MV-4-11 (cell line): ENCODE results near the gene FIGN.

Experiments used
- DNase-seq: peaks from one replicate; lab custom pipeline; 2025; lab: John Stamatoyannopoulos, UW

FIGN gene, protein sequence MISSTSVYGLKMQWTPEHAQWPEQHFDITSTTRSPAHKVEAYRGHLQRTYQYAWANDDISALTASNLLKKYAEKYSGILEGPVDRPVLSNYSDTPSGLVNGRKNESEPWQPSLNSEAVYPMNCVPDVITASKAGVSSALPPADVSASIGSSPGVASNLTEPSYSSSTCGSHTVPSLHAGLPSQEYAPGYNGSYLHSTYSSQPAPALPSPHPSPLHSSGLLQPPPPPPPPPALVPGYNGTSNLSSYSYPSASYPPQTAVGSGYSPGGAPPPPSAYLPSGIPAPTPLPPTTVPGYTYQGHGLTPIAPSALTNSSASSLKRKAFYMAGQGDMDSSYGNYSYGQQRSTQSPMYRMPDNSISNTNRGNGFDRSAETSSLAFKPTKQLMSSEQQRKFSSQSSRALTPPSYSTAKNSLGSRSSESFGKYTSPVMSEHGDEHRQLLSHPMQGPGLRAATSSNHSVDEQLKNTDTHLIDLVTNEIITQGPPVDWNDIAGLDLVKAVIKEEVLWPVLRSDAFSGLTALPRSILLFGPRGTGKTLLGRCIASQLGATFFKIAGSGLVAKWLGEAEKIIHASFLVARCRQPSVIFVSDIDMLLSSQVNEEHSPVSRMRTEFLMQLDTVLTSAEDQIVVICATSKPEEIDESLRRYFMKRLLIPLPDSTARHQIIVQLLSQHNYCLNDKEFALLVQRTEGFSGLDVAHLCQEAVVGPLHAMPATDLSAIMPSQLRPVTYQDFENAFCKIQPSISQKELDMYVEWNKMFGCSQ

DNA sequence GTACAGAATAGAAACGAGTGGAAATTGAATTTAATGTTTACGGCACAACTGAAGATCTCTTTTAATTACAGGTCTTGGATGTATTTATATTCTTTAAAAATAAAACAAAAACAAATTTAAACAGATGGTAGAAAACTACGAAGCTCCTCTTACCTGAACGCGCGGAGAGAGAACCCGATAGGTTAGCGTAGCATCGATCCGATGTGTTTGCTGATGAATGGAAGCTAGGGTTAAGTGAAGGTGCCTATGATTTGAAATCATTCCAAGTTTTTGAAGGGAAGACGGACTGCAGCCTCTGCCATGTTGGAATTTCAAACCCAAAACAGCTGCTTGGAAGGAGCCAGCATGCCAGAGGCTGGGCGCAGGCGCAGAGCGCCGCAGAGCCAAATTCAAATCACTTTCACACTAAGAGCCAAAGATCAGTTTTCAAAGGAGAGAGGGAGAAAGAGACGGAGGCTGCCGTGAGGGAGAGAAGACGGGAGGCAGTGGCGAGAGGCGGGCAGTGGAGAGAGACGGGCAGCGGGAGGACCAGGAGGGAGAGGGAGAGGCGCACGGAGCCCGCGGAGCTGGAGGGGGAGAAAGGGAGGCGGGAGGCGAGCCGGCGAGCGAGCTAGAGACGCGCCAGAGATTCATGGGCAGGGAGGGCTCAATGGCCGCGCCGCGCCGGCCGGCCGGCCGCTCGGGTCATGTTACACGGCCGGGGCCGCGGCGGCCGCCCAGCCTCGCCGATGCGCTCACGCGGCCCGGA lies at the start of gene FIGN:
FIGN (minus strand) TSS at position 324 of the 748 bp plus-strand sequence. CDS start 1,081 bp downstream, outside the sequence.
- no peak for DNase-seq

DNA sequence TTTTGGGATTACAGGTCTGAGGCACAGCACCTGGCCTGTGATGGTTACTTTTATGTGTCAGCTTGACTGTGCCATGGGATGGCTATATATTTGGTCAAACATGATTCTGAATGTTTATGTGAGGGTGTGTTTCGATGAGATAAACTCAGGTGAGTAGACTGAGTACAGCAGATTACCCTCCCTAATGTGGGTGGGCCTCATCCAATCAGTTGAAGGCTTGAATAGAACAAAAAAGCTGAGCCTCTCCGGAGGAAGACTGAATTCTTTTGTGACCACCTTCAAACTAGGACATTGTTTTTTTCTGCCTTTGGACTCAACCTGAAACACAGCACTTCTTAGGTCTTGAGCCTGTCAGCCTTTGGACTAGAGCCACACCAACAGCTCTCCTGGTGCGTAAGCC lies 49.4 kb upstream of the FIGN start:
- DNase-seq: no peak

DNA sequence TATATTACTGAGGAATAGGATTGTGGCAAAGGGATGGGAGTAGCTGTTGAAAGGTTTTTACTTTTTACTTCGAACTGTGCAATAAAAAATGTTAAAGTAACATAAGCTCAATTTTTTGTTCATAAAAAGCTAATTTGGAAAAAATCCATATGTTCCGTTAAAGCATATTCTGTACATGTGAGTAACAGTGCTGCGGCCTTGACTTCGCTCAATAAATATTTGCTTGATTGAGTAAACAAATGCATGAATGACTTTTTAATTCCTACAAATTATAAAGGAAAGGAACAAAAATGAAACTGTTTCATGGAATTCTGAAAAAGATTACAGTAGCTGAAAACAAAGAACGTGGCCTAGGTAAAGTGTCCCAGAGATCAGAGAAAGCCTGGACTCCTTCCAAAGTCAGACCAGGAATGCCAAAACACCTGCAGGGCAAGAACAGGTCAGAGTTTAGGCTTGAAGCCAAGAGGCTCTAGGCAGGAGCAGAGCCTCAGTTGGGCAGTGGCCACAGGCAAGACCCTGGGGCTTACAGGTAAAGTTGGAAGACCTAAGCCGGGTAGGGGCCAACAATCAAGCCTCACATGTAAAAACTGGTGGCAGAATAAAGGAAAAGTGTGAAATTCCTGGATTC lies 44.3 kb upstream of the FIGN start:
- no peak for DNase-seq

DNA sequence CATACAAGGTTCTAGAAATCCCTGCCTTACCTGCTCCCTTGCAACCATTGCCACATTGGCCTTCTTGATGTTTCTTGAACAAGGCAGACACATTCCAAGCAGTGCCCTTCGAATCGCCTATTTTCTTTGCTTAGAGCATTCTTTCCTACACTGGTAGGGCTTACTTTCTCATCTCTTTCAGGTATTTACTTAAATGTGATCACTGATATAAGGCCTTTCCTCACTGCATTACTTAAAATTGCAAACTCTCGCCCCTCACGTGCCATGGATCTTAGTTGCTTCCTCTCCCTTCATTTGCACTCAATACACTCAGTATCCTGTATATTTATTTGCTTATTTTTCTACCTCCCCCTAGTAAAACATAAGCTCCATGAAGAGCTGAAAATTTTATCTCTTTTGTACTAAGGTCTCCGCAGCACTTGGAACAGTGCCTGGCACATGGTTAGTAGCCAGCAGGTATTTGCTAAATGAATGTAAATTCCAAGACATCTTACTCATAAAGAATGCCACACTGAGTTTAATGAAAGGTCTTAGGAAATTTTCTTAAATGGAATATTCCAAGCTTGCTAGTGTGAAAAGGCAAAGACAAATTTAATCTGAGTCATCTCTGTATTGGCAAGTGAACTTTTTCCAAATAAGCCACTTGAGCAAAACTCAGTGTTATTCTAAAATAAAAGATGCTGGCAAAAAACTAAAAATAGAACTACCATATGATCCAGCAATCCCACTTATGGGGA lies 42.4 kb upstream of the FIGN start:
- no peak for DNase-seq

DNA sequence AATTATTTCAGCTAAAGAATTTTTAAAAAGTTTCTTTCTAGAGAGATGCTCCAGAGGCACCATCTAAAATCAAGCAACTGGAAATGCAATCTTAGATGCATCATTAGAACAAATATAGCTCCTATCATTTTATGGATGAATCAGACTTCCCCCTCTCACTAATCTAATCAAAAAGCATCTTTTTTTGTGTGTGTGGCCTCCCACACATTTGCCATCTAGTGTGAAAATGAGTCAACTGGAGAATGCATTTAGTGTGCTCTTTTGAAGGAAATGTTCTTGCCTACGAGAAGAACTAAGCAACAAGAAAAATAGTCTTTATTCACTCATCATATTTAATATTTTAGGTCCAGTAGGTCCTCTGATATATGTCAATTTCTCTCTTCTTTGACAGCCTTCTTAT lies 39.5 kb upstream of the FIGN start:
- DNase-seq: no peak

DNA sequence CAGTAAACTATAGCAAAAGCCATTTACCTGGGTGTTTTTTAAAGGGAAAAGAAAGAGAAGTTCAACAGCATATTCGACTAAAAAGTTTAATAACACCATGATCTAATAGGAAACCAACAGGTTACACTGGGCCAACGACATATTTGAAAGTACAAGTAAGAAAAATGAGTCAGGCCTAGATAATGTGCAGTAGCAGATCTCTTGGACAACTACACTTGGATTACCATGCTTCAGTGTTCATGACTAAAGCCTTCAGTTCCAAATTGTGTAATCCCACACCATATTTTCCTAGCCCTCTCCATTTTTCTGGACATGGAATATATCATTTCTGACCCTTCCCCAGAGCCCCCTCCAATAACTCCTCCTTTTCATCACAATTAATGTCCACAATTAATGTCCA lies 39.1 kb upstream of the FIGN start:
- no peak for DNase-seq

DNA sequence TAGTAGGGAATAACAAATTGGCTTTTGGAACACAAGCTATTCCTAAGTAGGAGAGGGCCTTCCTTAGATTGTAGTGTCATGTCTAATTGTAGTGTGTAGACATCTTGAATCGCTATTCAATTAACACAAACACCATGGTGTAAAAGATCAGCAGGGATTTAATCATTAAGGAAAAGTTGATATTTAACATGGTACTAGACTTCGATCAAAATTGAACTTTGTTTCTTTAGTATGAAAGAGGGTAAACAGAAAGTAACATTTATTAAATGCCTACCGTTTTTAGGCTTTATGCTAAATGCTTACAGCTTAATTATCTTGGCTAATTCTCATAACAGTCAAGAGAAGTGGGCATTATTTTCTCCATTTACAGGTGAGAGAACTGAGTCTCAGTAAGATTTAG lies 37.5 kb upstream of the FIGN start:
- no peak for DNase-seq

DNA sequence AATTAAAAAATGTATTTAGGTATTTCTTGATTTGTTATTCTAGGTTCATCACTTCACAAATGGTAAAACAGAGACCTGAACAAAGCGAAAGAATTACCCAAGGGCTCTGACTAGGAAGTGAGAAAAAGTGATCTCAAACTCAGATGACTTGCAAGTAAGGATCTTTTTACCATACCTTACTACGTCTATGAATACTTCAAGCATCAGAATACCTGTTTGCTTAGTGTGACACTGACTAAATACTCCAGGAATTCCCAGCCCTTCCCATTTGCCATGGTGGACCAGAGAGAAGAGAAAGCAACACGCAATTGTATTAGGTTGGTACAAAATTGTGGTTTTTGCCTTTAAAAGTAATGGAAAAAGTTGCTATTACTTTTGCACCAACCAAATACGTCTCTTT lies 35.8 kb upstream of the FIGN start:
- no peak for DNase-seq

DNA sequence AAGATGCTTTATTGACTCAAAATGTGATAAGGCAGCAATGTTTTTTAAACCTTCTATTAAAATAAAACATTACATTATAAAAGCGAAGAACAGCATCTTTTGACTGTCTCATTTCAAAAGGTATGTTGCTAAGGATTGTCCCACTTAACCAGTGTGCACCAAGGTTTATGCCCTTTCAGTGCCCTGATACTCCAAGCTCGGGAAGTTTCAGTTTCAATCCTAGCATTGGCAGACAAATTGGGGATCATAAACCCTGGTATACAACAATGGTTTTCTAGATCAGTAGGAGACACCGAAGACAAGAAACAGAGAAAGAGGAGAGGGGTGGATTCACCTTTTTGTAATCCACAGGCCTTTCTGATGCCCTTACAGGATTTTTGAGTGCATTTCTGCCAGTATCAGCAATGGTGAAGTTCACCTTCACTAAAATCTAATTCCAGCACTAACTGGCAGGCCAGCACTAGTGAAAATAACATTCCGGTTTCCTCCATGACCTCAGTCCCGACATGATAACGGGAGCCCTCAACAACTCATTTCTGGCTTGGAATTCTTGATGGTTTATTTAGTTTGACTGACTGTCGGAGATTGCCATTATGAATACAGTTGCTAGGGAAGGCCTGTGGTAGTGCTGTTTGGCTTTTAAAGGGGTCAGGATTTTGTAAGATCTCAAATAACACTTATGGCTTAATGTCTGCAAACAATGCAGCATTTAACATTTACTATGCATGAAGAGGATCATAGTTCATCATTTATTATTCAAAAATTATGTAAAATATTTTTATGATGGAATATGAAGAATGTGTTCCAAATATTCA lies 33.3 kb upstream of the FIGN start:
- no peak for DNase-seq

DNA sequence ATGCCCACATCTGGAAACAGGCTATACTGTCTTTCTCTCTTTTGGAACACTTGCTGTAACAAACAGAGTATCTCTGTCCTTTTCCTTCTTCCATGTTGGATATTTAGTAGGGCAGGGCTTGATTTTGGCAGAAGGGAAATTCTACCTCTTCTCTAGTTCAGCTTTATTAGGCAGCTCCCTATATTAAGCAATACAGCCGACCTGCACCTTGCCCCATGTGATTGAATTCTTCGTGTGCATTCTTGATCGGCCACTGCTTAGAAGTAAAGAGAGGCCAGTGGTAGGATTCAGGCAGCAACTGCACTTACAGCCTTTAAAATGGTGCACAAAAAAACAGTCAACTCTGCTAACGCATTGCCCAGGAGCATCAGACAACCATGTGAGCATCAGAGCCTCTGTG lies 31.3 kb upstream of the FIGN start:
- no peak for DNase-seq

DNA sequence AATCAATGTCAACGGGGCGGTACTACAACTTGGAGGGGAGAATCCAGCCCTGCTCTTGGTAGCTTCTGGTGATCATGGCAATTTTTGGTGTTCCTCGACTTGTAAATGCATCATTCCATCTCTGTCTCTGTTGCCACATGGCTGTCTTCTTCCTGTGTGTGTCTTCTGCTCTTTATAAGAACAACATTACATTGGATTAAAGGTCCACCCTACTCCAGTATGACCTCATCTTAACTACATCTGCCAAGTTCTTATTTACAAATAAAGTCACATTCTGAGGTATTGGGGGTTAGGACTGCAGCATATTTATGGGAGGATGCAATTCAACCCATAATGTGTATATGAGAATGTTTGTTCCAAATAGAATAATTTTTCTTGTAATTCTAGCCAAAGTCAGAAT lies 28.8 kb upstream of the FIGN start:
- no peak for DNase-seq

DNA sequence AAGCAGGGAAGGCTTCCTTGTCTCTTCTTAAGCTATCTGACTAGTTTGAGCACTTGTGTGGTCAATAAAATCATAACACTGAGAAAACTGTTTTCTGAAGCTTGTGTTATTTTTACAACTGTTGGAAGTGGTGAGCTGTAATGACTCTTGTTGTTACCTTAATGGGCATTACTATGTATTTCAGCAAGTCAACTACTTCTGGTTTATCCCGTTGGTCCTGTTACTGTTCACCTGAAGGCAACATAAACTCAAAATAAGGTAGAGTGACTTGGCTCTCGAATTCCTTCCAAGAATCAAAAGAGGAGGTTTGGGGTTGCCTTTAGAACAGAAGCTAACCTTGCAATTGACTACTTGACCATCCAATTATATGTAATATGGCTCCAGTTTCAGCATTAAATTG lies 23.2 kb upstream of the FIGN start:
- DNase-seq: no peak

DNA sequence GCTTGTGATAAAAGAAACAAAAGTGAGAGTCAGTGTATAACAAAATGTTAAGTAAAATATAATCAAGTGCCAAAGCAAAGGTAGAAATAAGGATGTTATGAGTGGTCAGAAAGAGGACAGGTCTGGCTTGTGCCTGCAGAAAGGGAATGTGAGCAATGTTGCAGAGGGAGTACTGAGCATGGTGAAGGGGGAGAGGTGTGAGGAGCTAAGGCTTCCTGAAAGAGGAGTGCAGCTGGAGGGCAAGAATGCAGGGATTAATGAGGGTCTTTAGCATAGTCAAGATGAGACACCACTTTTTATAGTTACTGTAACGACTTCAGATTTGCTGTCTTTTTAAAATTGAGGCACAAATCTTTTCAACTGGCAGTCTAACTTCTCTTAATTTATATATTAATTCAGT lies 22.0 kb upstream of the FIGN start:
- DNase-seq: no peak

DNA sequence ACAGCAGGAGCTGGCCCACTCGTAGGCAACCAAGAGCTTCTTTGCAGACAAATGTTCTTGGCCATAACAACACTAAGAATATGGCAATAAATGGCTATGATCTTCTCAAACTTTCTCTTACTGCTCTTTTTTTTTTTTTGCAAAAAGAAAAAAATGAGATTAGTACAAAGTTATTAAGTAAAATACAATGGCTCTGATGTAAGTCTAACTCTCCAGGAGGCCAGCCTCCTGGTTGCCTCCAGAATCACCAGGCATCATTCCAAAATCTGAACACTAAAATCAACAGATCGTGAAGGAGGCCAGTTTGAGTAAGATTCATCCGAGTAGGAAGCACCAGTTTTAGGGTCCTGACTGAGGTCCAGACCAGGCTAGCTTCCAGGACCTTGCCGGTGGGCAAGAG lies 20.8 kb upstream of the FIGN start:
- DNase-seq: no peak

DNA sequence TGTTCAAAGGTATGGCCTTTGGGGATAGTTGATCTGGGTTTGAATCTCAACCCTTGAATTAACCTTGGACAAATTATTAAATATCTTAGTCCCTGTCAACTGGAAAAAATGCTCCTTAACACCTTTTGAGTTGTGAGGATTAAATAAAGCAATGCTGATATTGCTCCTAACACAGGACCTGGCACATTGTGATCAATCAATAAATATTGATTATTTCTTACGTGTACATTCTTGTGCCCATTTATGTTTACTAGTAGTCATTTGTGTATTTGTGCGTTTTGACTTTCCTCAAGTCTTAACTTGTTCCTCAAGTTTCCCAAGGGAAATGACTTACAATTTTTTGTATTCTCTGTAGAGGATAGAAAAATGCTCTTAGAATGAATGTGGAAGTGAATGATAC lies 19.6 kb upstream of the FIGN start:
- no peak for DNase-seq

DNA sequence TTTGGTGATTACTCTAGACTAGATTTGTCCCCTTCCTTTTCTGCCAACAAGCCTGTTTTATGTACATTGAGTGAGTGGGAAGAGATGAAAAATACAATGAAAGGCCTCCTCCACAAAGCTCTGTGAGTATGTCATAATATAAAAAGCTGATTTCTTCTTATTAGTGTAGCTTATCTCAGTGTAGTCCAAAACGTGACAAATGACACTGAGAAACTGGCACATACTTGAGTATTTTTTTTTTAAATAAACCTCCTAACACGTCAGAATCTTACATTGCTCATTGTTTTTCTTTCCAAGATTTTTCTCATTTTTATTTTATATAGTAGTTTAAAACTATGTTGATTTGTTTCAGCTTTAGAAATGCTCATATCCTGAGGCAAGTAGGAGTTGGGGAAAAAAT lies 17.9 kb upstream of the FIGN start:
- DNase-seq: no peak

DNA sequence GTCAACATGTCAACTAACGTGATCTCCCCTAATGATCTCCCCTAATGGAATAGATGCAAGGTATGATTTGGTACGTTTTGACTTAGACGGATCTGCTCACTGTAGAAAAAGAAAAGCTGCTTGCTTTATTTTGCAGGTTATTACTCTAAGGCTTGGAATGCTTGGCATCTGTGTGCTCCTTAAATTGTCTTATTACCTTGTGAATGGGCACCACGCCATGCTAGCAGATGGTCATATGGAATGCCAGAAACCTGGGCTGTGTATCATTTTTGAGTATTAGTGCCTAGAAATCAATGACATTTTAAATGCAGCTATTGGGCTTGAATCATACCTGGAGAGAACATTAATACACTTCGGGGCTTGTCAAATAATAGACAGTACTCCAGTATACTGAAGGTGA lies 16.5 kb upstream of the FIGN start:
- no peak for DNase-seq

DNA sequence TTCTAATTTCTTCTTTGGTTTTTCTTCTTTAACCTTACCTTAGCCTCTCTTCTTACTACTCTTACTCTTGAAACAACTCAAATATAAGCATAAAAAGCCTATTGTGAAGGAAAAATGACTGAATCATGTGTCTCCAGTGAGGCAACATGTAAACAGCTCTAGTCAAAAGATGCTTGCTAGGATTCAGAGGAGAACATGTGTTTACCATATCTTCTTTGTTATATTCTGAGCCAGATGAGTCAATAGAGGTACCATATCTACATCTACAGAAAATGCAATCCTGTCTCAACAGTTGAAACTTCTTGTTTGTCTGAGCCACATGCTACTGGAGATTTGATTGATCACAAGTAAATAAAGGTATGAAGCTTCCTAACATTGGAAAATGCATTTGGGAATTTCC lies 15.9 kb upstream of the FIGN start:
- DNase-seq: no peak

DNA sequence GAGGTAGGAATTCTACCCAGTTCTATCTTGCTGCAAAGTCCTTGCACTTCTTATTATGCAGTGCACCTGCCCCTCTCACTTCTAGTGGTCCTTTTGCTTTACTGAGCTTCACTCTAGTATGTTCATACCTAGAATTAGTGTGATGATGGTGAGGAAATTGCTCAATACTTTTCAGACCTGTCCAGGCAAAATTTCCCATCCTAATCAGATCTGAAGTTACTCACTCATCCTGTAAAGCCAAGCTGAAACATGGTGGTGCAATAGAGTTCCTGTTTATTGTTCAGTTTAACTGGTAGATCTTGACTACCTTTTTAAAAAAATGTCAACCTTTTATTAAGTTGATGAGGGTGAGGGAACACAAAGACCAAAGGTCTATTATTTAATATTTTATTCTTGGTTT lies 12.6 kb upstream of the FIGN start:
- no peak for DNase-seq

DNA sequence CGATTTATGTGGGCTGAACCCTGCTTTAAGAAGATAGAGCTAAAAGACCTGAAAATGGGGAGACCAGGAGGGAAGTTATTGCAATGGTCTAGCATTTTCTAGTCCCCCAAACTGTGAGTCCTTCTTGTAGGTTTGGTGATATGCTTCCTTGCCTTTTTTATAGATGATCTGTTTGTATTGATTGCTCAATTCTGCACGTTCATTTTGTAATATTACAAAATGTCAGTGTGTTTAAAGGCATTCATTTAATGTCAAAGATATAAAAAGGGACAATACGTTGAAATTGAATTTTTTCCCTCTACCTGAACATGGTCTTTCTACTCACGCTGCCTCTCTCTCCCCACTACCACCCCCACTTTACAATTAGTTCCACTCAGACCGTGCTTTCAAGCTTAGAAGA lies 5.6 kb upstream of the FIGN start:
- DNase-seq: no peak

DNA sequence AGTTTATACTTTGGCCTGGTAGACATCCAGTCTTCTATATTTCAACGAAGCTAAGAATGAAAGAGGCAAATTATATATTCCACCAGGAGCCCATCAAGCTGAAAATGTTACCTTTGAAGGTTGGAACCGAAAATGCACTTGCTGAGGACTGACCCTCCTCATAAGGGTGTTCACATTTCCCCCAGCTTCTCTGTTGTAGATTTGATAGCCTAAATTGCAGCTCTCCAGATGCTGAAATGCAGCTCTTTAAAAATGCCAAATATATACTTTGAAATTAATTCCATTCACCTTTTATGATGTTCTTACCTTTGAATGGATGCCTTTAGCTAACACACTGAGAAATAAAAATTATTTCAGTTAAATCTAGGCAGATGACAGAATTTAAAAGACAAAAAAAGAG lies 1.8 kb upstream of the FIGN start:
- no peak for DNase-seq
